GM10266 (cell line): ENCODE data around the gene FXR1.
A peak's percentile ranks its signal among the peaks of the same experiment; 100 is the strongest.
"Not testable (repeated sequence)": the region's sequence is repeated elsewhere in the genome, so short reads cannot be mapped to it uniquely, and the experiment has no call there.

Source experiments
- DNase-seq: peaks from one replicate; pipeline ENCODE4 v3.0.0; 2012; ENCODE audit errors: extremely low spot score
- TF ChIP-seq, protein P1 (sequence below): IDR thresholded peaks from 2 replicates; pipeline ENCODE4 v1.5.1; 2012; ENCODE audit warnings: mild to moderate bottlenecking, low read depth; ENCODE audit not compliant: control insufficient read depth, insufficient read depth; ENCODE audit errors: missing control alignments

FXR1 gene

GRCh38 chr3:180912304-180913296 is at the start of gene FXR1:
TSS of gene FXR1 (plus strand) at chr3:180912670. CDS start at chr3:180912686, 16 bp downstream.
- DNase-seq = peak; percentile 84
- TF ChIP-seq, protein P1, sequence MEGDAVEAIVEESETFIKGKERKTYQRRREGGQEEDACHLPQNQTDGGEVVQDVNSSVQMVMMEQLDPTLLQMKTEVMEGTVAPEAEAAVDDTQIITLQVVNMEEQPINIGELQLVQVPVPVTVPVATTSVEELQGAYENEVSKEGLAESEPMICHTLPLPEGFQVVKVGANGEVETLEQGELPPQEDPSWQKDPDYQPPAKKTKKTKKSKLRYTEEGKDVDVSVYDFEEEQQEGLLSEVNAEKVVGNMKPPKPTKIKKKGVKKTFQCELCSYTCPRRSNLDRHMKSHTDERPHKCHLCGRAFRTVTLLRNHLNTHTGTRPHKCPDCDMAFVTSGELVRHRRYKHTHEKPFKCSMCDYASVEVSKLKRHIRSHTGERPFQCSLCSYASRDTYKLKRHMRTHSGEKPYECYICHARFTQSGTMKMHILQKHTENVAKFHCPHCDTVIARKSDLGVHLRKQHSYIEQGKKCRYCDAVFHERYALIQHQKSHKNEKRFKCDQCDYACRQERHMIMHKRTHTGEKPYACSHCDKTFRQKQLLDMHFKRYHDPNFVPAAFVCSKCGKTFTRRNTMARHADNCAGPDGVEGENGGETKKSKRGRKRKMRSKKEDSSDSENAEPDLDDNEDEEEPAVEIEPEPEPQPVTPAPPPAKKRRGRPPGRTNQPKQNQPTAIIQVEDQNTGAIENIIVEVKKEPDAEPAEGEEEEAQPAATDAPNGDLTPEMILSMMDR = peak; percentile 85

DNA sequence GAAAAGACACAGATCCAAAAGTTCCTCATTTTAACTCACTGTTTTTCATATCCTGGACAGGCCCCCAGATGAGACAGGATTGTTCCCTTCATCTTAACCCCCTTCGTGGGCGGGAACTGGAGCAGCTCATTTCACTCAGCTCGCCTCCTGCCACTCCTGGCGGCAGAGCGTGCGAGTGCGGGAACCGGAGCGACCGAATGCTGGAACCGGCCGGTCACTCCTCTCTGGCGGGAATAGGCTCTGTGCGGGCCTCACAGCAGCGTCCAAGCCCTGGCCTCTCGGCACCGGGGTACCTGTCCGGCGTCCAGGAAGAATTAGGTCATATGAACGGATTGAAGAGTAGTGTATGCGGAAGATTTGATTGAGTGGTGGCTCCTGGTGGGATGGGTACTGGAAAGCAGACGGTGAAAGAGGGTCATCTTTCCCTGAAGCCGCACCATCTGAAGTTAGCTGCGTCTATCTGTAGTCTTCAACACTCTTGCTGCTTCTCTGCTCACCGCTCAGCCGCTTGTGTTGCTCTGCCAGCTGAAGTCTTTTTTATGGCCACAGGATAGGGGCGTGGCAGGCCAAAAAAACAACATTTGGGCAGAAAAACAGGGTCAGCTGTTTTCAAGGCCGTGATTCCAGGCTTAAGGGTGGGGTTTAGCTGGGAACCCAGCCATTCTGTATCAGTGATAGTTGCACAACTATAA is 42.3 kb upstream of the FXR1 start:
- TF ChIP-seq, protein P1 = no peak
- no peak for DNase-seq

DNA sequence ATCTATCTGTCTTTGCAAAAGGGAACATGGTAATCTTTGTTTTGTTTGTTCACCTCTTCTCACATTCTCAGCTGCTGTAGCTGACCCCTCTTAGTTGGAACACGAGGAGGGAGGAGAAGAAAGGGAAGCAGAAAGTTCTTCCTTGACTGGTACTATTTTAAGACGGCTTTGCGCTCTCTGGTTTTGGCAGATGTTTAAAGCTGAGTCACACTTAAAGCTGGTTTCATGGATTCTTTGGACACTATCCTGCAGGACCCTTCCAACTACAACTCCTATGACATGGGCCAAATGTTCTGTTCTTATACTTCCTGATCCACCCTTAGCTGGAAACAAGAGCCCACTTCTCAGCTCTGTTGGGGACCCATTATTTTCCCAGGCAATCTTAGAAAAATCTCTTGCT is 40.6 kb upstream of the FXR1 start:
- TF ChIP-seq, protein P1 = no peak
- no peak for DNase-seq

- not testable (repeated sequence) for DNase-seq
Measured at GRCh38 chr3:180872430-180872829, 40.0 kb upstream of the FXR1 start.

DNA sequence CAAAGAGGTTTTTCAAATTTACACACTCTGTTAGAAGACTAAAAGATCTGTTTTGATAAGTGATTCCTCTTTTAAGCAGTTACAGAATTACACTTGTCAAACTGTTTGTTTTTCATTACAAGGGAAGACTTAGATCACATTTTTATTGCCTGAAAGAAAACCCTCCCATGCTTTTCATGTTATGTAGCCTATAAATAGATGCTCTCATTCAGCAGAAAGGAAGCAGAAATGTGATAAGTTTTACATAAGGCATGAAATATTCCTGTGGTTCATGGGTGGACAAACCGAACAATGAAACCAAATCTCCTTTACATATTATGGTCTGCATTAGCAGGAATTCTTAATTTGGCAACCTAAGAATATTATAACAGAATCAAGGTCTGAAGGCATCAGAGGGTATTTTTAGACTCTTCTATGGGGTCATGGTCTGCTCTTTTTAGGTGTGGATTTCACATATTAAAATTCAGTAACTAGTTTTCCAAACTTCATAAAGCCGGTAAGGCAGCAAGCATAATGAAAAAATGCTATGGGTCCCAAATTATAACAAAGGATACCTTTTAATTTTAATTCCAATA is 37.3 kb upstream of the FXR1 start:
- DNase-seq = no peak
- TF ChIP-seq, protein P1 = no peak

- DNase-seq = no peak
- TF ChIP-seq, protein P1 = no peak
Measured at GRCh38 chr3:180881065-180881801, 31.2 kb upstream of the FXR1 start.

GRCh38 chr3:180882115-180882514 is 30.4 kb upstream of the FXR1 start:
- TF ChIP-seq, protein P1 = no peak
- DNase-seq = no peak
